Gastroesophageal sphincter (tissue), 4 donors: Measurements from ENCODE around the gene AP1S1. TPM values are rescaled to one million over a fixed set of nuclear protein-coding genes. Genes with fewer than 3 reads are reported as not detected.

Source experiments
- ATAC-seq: fragments of 150-250 bp; one replicate; pipeline ENCODE4 v1.9.1; 2016; ENCODE audit warnings: mild to moderate bottlenecking, moderate library complexity
- H3K27ac ChIP-seq, 4 donors: fragments of 200-600 bp; sonication (generic) in 3 of 4; 1 replicate in 3 of 4; 2 replicates in 1 of 4; pipeline ENCODE4 v1.5.1; 2016 to 2019
- H3K27me3 ChIP-seq: fragments of 200-600 bp; sonication (generic); one replicate; pipeline ENCODE4 v1.5.1; 2019
- H3K36me3 ChIP-seq, 2 donors: fragments of 200-600 bp; sonication (generic); one replicate each; pipeline ENCODE4 v1.5.1; 2019; ENCODE audit warnings: control low read depth in 1 of 2
- H3K4me1 ChIP-seq, 3 donors: fragments of 200-600 bp; sonication (generic); 1 replicate in 2 of 3; 2 replicates in 1 of 3; pipeline ENCODE4 v1.5.1; 2016 to 2019; ENCODE audit warnings: control low read depth in 2 of 3
- H3K4me3 ChIP-seq, 2 donors: fragments of 200-600 bp; sonication (generic); one replicate each; pipeline ENCODE4 v1.5.1; 2019; ENCODE audit warnings: mild to moderate bottlenecking in 1 of 2, moderate library complexity in 1 of 2
- H3K9me3 ChIP-seq, 3 donors: fragments of 200-600 bp; sonication (generic); one replicate each; pipeline ENCODE4 v1.5.1; 2017 to 2019; ENCODE audit warnings: control low read depth in 2 of 3
- EP300 ChIP-seq: sonication (generic); formaldehyde crosslinking; IDR thresholded peaks from one replicate; pipeline ENCODE4 v1.6.1; 2017; ENCODE audit warnings: antibody characterized with exemption, mild to moderate bottlenecking
- POLR2A ChIP-seq, 2 donors: fragments of 450-650 bp; IDR thresholded peaks; one replicate each; pipeline ENCODE4 v1.6.1; 2017; ENCODE audit warnings: antibody characterized with exemption in 2 of 2, mild to moderate bottlenecking in 2 of 2, moderate library complexity in 1 of 2
- POLR2AphosphoS5 ChIP-seq: sonication (generic); formaldehyde crosslinking; IDR thresholded peaks from one replicate; pipeline ENCODE4 v1.6.1; 2017; ENCODE audit warnings: antibody characterized with exemption
- WGBS, 2 donors: methylation state at CpG; one replicate each; pipeline ENCODE4 v1.1.5; 2018; ENCODE audit warnings: low coverage in 1 of 2; 5-methylcytosine and 5-hydroxymethylcytosine counted together
- total RNA-seq, 4 donors: library from RNA; depleted of rRNA; stranded (reverse); fragments of >200 nt; gene quantifications; one replicate each; pipeline ENCODE4 v1.1.0, GENCODE V29; 2016
- TF ChIP-seq, protein P1 (sequence below), 4 experiments: fragments of 200-600 bp in 2 of 4; fragments of 450-650 bp in 2 of 4; sonication (generic) in 1 of 4; IDR thresholded peaks; one replicate each; pipeline ENCODE4 v1.5.1; 2017 to 2019; ENCODE audit warnings: antibody characterized with exemption in 4 of 4, mild to moderate bottlenecking in 2 of 4, moderate library complexity in 2 of 4

AP1S1 gene
- total RNA-seq, 4 donors from 2014 or later: 21.9 to 69.5 (median 34.3) TPM

DNA sequence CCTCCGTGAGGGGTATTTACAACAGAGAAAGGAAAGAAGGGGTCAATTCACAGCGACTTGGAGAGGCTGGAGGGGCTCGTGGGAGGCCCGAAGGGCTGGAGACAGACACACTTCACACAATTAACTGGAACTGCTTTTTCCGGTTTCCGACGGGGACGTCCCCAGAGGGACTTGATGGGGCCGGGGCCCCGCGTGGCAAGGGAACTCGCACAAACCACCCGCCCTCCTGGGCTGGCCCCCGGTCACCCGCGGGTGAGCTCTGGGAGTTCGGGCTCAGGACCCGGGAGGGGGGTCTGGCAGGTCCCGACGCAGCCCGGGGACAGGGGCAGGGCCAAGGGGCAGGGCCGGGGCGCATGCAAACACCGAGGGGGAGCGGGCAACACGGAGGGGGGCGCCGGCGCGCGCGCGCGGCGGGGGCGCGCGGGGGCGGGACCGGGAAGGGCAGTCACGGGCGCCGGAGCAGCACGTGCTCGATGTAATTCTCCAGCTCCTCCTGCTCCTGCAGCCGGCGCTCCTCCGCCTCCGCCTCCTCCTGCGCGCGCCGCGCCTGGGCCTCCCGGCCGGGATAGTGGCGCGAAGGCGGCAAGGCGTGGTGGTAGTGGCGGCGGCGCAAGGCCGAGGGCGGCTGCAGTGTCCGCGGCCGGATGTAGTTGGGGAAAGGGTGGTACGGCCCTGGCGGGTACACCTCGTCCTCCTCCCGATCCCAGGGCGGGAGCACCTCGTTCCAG, 8.4 kb downstream of the AP1S1 start:
- Histone ChIP-seq H3K36me3 (peaks cover 0 to 40% of the 10 kb centered on the region in 2 donors), H3K27ac (no peak overlapping the region), H3K4me3 (peak overlapping the region in 1 of 2 donors; percentile 46), H3K9me3 (no peaks in the 10 kb centered on the region), H3K4me1 (peaks cover 0 to 42% (median 25%) of the 10 kb centered on the region in 3 donors), H3K27me3 (peaks cover 92% of the 10 kb centered on the region)
- 7% methylated on average over 12 of the region's 74 CpGs; no CpG with 5 or more reads in 1 of the 2 donors for WGBS, 2 donors
- ATAC-seq: peak; percentile 23
- TF ChIP-seq EP300: no peak
- TF ChIP-seq, protein P1, sequence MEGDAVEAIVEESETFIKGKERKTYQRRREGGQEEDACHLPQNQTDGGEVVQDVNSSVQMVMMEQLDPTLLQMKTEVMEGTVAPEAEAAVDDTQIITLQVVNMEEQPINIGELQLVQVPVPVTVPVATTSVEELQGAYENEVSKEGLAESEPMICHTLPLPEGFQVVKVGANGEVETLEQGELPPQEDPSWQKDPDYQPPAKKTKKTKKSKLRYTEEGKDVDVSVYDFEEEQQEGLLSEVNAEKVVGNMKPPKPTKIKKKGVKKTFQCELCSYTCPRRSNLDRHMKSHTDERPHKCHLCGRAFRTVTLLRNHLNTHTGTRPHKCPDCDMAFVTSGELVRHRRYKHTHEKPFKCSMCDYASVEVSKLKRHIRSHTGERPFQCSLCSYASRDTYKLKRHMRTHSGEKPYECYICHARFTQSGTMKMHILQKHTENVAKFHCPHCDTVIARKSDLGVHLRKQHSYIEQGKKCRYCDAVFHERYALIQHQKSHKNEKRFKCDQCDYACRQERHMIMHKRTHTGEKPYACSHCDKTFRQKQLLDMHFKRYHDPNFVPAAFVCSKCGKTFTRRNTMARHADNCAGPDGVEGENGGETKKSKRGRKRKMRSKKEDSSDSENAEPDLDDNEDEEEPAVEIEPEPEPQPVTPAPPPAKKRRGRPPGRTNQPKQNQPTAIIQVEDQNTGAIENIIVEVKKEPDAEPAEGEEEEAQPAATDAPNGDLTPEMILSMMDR (IDR thresholded peaks at IDR 0.05): no peak
- no peak for TF ChIP-seq POLR2A (IDR thresholded peaks at IDR 0.05)
- TF ChIP-seq POLR2AphosphoS5: no peak

DNA sequence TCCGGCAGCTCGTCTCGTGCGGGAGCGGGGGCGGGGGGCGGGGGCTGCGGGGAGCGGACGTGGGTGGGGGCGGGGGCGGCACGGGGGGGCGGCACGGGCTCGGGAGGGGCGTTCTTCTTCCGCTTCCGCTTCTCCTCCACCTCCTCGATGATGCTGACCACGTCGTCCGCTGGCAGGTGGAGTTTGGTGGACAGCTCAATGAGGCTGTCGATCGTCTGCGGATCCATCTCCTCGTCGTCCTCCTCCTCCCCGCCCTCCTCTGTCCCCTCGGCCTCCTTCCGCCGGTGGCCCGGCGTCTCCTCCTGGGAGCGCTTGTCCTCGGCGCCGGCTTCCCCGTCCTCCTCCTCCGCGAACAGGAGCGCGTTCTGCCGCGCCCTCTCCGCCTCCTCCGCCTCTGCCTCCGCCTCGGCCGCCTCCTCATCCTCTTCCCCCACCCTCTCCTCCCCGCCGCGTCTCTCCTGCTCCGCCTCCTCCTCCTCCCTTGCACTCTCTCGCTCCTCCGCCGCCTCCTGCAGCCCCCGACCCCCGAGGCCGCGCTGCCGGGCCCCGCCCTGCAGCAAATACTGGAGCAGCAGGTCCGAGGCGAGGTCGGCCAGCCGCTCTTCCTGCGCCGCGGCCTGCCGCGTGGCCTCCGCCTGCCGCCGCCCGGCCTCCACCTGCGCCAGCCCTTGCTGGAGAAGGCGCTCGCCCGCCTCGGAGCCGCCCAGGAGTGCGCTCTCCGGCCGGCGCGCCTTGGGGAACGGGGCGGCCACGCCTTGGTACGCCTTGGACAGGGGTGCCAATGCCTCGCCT, 9.2 kb downstream of the AP1S1 start:
- H3K27me3 ChIP-seq: peaks cover 100% of the 10 kb centered on the region
- WGBS, 2 donors: 0% methylated on average over 20 to 25 of the region's 92 CpGs
- ATAC-seq: no peak

DNA sequence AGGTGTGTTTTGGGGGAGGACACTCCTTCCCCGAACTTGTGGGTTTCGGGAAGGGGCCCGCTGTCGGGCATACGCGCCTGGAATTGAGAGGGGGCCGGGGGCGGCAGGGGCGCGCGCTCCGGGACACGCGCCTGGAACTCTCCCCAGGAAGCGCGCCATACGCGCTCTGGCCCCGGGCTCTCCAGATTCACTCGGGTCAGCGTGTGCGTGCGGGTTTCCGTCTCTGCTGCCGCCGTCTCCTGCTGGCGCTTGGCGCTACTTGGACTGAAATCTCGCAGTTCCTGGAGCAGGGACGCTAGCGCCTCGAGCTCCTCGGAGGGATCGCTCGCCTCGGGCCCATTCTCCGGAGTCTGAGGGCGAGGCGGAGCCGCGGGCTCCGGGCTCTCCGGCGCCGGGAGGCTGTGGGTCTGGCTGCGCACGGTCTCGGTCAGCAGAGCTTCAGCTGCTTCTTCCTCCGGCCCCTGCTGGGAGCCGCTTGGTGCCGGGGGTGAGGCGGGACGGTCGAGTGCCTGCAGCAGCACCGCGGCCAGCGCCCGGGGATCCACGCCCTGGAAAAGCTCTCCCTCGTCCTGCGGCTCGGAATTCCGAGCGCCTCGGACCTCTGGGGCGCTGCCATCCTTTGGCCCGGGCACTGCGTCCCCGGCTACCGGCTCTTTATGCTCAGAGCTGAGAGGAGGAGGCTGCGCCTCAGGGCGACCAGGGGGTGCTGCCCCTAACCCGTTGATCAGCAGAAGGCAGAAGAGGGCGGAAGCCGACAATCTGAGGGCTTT, 10.0 kb downstream of the AP1S1 start:
- no peaks in the 10 kb centered on the region for H3K9me3 ChIP-seq
- H3K27me3 ChIP-seq: peaks cover 100% of the 10 kb centered on the region
- peak overlapping the region in 1 of 2 donors; percentile 46 for H3K4me3 ChIP-seq
- peaks cover 0 to 25% of the 10 kb centered on the region in 2 donors for H3K36me3 ChIP-seq
- TF ChIP-seq EP300 (no peak), POLR2AphosphoS5 (no peak)
- TF ChIP-seq, protein P1 (IDR thresholded peaks at IDR 0.05): no peak
- ATAC-seq: no peak
- H3K27ac ChIP-seq: no peak overlapping the region
- peaks cover 0 to 42% (median 25%) of the 10 kb centered on the region in 3 donors for H3K4me1 ChIP-seq
- 4% methylated on average over 3 of the region's 75 CpGs; no CpG with 5 or more reads in 1 of the 2 donors for WGBS, 2 donors

More for the DNA sequence above, 9.2 kb downstream of the AP1S1 start:
- peaks cover 0 to 42% (median 25%) of the 10 kb centered on the region in 3 donors for H3K4me1 ChIP-seq
- H3K27ac ChIP-seq: no peak overlapping the region
- no peaks in the 10 kb centered on the region for H3K9me3 ChIP-seq
- peak overlapping the region in 1 of 2 donors; percentile 46 for H3K4me3 ChIP-seq
- TF ChIP-seq POLR2A (IDR thresholded peaks at IDR 0.05): no peak
- no peak for TF ChIP-seq EP300
- TF ChIP-seq, protein P1 (IDR thresholded peaks at IDR 0.05): no peak
- no peak for TF ChIP-seq POLR2AphosphoS5
- peaks cover 0 to 32% of the 10 kb centered on the region in 2 donors for H3K36me3 ChIP-seq

DNA sequence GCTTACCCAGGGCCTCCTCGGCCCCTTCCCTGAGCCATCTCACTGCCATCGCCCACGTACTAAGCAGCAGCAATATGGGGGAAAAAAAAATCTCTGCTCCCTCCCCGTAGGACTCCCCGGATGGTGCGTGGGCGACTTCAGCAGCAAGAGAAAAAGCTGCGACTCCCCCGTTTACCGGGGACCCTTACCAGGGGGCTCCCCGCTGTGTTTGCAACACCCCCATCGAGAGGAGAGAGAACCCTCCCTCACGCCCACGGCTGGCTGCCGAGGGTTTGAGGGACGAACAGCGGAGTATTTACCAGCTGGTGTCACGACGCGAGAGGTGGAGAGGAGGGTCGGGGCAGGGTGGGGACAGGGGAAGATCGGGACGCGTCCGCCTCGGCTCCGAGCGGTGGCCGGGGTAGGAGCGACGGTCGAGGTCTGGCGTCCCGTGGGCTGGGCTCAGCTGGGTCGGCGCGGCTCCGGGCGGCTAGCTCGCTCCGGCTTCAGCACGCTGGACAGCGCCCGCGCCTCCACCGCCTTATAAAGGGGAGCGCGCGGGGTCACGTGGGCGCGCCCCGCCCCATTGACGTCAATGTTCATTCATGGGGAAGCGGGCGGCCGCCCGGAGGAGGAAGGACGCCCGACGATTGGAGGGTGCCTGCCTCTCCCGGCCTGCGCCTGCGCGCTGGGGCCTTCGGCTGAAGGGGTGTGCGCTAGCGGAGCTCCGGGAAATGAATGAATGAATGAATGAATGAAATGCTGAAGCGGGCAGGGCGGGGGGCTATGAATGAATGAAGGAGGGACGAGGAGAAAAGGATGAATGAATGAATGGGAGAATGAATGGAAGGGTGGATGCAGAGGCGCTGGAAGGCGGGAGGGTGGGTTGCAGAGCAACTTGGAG, 11.0 kb downstream of the AP1S1 start, which contains the start of gene VGF:
TSS of gene VGF (minus strand) at position 495 of the 883 bp plus-strand sequence. CDS start 726 bp downstream, outside the sequence.
- H3K36me3 ChIP-seq: peaks cover 0 to 14% of the 10 kb centered on the region in 2 donors
- H3K27ac ChIP-seq: no peak within 1 kb of the TSS
- H3K4me1 ChIP-seq: peaks cover 0 to 52% (median 30%) of the 10 kb centered on the region in 3 donors
- peak within 1 kb of the TSS in 1 of 2 donors; percentile 46 for H3K4me3 ChIP-seq
- H3K9me3 ChIP-seq: no peaks in the 10 kb centered on the region
- WGBS, 2 donors: 3 to 8% methylated on average over 5 to 18 of the region's 74 CpGs
- peak; percentile 44 for TF ChIP-seq POLR2AphosphoS5
- TF ChIP-seq POLR2A (IDR thresholded peaks at IDR 0.05): no peak
- ATAC-seq: peak; percentile 78
- H3K27me3 ChIP-seq: peaks cover 100% of the 10 kb centered on the region
